GM23338 (cell line): Measurements from ENCODE around the gene NLRC5. TPM values are rescaled to one million over a fixed set of nuclear protein-coding genes. Genes with fewer than 3 reads are reported as not detected.

Experiments
- ATAC-seq: fragments of 200-7000 bp; cut with Tn5 transposase; 3 replicates; pipeline ENCODE4 v1.9.1; 2020
- DNase-seq: peaks from one replicate; pipeline ENCODE4 v3.0.0-alpha.2; 2015; ENCODE audit warnings: low spot score
- H2AFZ ChIP-seq: fragments of 200-600 bp; sonication (generic); 2 replicates; pipeline ENCODE4 v1.8.0; 2016; ENCODE audit warnings: antibody characterized with exemption, mild to moderate bottlenecking, moderate library complexity
- H3F3A ChIP-seq: fragments of 200-600 bp; sonication (generic); replicated peaks from 2 replicates; pipeline ENCODE4 v1.8.0; 2017; ENCODE audit warnings: antibody characterized with exemption, mixed run types, low read depth
- H3K27ac ChIP-seq: fragments of 200-600 bp; sonication (generic); 2 replicates; pipeline ENCODE4 v1.6.1; 2016; ENCODE audit warnings: low read depth
- H3K27me3 ChIP-seq: fragments of 200-600 bp; sonication (generic); 2 replicates; pipeline ENCODE4 v1.8.0; 2016; ENCODE audit warnings: mild to moderate bottlenecking, mixed run types, moderate library complexity; ENCODE audit not compliant: insufficient read depth
- H3K36me3 ChIP-seq: fragments of 200-600 bp; sonication (generic); 2 replicates; pipeline ENCODE4 v1.8.0; 2016; ENCODE audit warnings: mild to moderate bottlenecking; ENCODE audit not compliant: insufficient read depth
- H3K4me1 ChIP-seq: fragments of 200-600 bp; sonication (generic); 2 replicates; pipeline ENCODE4 v1.8.0; 2016; ENCODE audit warnings: mild to moderate bottlenecking, moderate library complexity; ENCODE audit not compliant: insufficient read depth
- H3K4me2 ChIP-seq: fragments of 200-600 bp; sonication (generic); 2 replicates; pipeline ENCODE4 v1.7.1; 2017; ENCODE audit warnings: mixed run types
- H3K4me3 ChIP-seq: fragments of 200-600 bp; sonication (generic); 2 replicates; pipeline ENCODE4 v1.6.1; 2016; ENCODE audit warnings: mixed run types
- H3K79me2 ChIP-seq: fragments of 200-600 bp; sonication (generic); replicated peaks from 2 replicates; pipeline ENCODE4 v1.8.0; 2017; ENCODE audit warnings: mild to moderate bottlenecking; ENCODE audit not compliant: insufficient read depth
- H3K9me2 ChIP-seq: fragments of 200-600 bp; sonication (generic); 2 replicates; pipeline ENCODE4 v1.8.0; 2017; ENCODE audit not compliant: insufficient read depth
- H4K20me1 ChIP-seq: fragments of 200-600 bp; sonication (generic); replicated peaks from 2 replicates; pipeline ENCODE4 v1.8.0; 2017; ENCODE audit warnings: mild to moderate bottlenecking; ENCODE audit not compliant: insufficient read depth
- H3K27ac Mint-ChIP-seq: 2 replicates; pipeline ENCODE4 v1.8.0; 2020; ENCODE audit warnings: inconsistent platforms, mild to moderate bottlenecking, moderate library complexity, mixed read lengths
- H3K27me3 Mint-ChIP-seq: 3 replicates; pipeline ENCODE4 v1.8.0; 2022; ENCODE audit warnings: low read depth, mild to moderate bottlenecking, moderate library complexity, mixed read lengths, inconsistent platforms; ENCODE audit not compliant: insufficient read depth, poor library complexity
- H3K36me3 Mint-ChIP-seq: 3 replicates; pipeline ENCODE4 v1.8.0; 2021; ENCODE audit warnings: low read depth, mild to moderate bottlenecking, inconsistent platforms, moderate library complexity, mixed read lengths
- H3K4me1 Mint-ChIP-seq: 3 replicates; pipeline ENCODE4 v1.8.0; 2020; ENCODE audit warnings: mild to moderate bottlenecking, inconsistent platforms, mixed read lengths
- H3K4me3 Mint-ChIP-seq: 3 replicates; pipeline ENCODE4 v1.8.0; 2021; ENCODE audit warnings: moderate library complexity, mild to moderate bottlenecking, inconsistent platforms, mixed read lengths
- H3K9me3 Mint-ChIP-seq: 3 replicates; pipeline ENCODE4 v1.8.0; 2020; ENCODE audit warnings: moderate library complexity, mild to moderate bottlenecking, inconsistent platforms, mixed read lengths
- CREB1 ChIP-seq: fragments of 250-450 bp; sonication (Bioruptor Pico); IDR thresholded peaks from 2 replicates; pipeline ENCODE4 v1.5.0; 2020; ENCODE audit warnings: low read depth, mild to moderate bottlenecking, moderate library complexity
- CTCF ChIP-seq, 2 experiments: fragments of 200-600 bp in 1 of 2; sonication (generic) in 1 of 2; conservative IDR thresholded peaks; 2 replicates each; pipeline versions ENCODE4 v1.5.1 to v1.6.1; 2016 to 2017; ENCODE audit warnings: antibody characterized with exemption in 2 of 2, low read depth in 2 of 2, mild to moderate bottlenecking in 2 of 2, moderate library complexity in 1 of 2
- ETS1 ChIP-seq: IDR thresholded peaks from 2 replicates; pipeline ENCODE4 v1.6.1; 2016; ENCODE audit warnings: antibody characterized with exemption
- EZH2phosphoT487 ChIP-seq: fragments of 200-600 bp; sonication (generic); IDR thresholded peaks from one replicate; pipeline ENCODE4 v1.8.1; 2018; ENCODE audit warnings: antibody characterized with exemption; ENCODE audit not compliant: unreplicated experiment
- NANOG ChIP-seq: IDR thresholded peaks from 2 replicates; pipeline ENCODE4 v1.6.1; 2016; ENCODE audit warnings: antibody characterized with exemption, borderline replicate concordance
- REST ChIP-seq: IDR thresholded peaks from one replicate; pipeline ENCODE4 v1.6.1; 2018; ENCODE audit warnings: antibody characterized with exemption; ENCODE audit not compliant: unreplicated experiment
- ZNF114 ChIP-seq: fragments of 250-450 bp; sonication (Bioruptor Pico); IDR thresholded peaks from 2 replicates; pipeline ENCODE4 v1.5.0; 2020; ENCODE audit warnings: mild to moderate bottlenecking, moderate library complexity
- ZNF331 ChIP-seq: fragments of 250-450 bp; sonication (Bioruptor Pico); IDR thresholded peaks from 2 replicates; pipeline ENCODE4 v1.5.0; 2020; ENCODE audit warnings: low read depth, mild to moderate bottlenecking, moderate library complexity
- ZNF462 ChIP-seq: fragments of 250-450 bp; sonication (Bioruptor Pico); IDR thresholded peaks from 2 replicates; pipeline ENCODE4 v1.5.0; 2020; ENCODE audit warnings: mild to moderate bottlenecking, moderate library complexity
- polyA plus RNA-seq: library from polyadenylated mRNA; unstranded; fragments of >200 nt; fragmentation: Nextera tagmentation; extraction: Ambion mirVana; gene quantifications from 2 replicates; pipeline ENCODE4 v1.2.1, GENCODE V29; 2016
- total RNA-seq: library from RNA; depleted of rRNA; stranded (reverse); fragments of >200 nt; shearing (Covaris generic); gene quantifications from 2 replicates; pipeline ENCODE4 v1.2.3, GENCODE V29; 2014

NLRC5 gene
- total and polyA plus RNA-seq, 2 experiments from 2014 or later: 2.3 to 3.9 TPM

- TF ChIP-seq REST (no peak), CREB1 (no peak), CTCF (conservative IDR thresholded peaks at IDR 0.05; ENCODE audit: low read depth in 2 of 2) (no peak), ETS1 (no peak)
Measured at GRCh38 chr16:56950051-56950450, 39.3 kb upstream of the NLRC5 start (continued).

- Mint-ChIP-seq H3K27me3 (peaks cover 14% of the 10 kb centered on the region), H3K4me1 (peaks cover 9% of the 10 kb centered on the region; the same call in 2 of the 3 replicates), H3K4me3 (no peak overlapping the region), H3K9me3 (peaks cover 4% of the 10 kb centered on the region; the same call in 2 of the 3 replicates), H3K27ac (no peak overlapping the region), H3K36me3 (no peaks in the 10 kb centered on the region; the same call in 2 of the 3 replicates)
- no peak for ATAC-seq
- DNase-seq: no peak
- H3K79me2 ChIP-seq: no peaks in the 10 kb centered on the region
- no peak overlapping the region for H3K4me2 ChIP-seq
- H2AFZ ChIP-seq: no peak overlapping the region
- H3K36me3 ChIP-seq: no peaks in the 10 kb centered on the region
- H3K27me3 ChIP-seq: no peaks in the 10 kb centered on the region
- H3F3A ChIP-seq: no peaks in the 10 kb centered on the region
- H3K9me2 ChIP-seq: no peaks in the 10 kb centered on the region
- H4K20me1 ChIP-seq: no peaks in the 10 kb centered on the region
- H3K4me3 ChIP-seq: no peak overlapping the region
- no peaks in the 10 kb centered on the region for H3K4me1 ChIP-seq
- no peak overlapping the region for H3K27ac ChIP-seq
- no peak for TF ChIP-seq ETS1
- TF ChIP-seq NANOG: no peak
- no peak for TF ChIP-seq ZNF331 (CRISPR knock-in tag)
- no peak for TF ChIP-seq ZNF114 (CRISPR knock-in tag)
- no peak for TF ChIP-seq ZNF462 (CRISPR knock-in tag)
- no peak for TF ChIP-seq EZH2phosphoT487
Measured at GRCh38 chr16:56950455-56950854, 38.9 kb upstream of the NLRC5 start.
